GM21447 (cell line): ENCODE results near the gene AP2A1.

Experiments used
- ATAC-seq: cut with Tn5 transposase; IDR thresholded peaks from one replicate; pipeline ENCODE4 v1.9.1; 2021; ENCODE audit not compliant: unreplicated experiment

AP2A1 gene

GRCh38 chr19:49854378-49855263 is 87.8 kb downstream of the AP2A1 start:
- no peak for ATAC-seq

DNA sequence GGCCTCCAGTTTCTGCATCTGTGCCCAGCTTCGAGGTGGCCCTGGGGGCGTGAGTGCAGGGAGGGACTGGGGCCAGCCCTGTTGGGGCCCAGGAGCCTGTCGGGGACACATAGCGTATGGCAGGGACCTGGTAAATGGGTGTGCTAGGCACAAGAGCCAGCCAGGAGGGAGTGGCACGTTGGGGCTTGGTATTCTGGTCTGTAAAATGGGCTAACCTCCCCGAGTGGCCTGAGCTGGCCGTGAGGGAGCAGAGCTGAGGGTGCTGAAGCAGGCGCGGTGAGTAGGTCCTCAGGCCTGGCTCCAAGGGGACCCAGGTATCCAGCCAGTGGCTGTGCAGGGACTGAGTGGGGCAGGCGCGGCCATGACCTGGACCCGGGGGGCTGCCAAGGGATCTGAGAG is 88.5 kb downstream of the AP2A1 start:
- no peak for ATAC-seq

DNA sequence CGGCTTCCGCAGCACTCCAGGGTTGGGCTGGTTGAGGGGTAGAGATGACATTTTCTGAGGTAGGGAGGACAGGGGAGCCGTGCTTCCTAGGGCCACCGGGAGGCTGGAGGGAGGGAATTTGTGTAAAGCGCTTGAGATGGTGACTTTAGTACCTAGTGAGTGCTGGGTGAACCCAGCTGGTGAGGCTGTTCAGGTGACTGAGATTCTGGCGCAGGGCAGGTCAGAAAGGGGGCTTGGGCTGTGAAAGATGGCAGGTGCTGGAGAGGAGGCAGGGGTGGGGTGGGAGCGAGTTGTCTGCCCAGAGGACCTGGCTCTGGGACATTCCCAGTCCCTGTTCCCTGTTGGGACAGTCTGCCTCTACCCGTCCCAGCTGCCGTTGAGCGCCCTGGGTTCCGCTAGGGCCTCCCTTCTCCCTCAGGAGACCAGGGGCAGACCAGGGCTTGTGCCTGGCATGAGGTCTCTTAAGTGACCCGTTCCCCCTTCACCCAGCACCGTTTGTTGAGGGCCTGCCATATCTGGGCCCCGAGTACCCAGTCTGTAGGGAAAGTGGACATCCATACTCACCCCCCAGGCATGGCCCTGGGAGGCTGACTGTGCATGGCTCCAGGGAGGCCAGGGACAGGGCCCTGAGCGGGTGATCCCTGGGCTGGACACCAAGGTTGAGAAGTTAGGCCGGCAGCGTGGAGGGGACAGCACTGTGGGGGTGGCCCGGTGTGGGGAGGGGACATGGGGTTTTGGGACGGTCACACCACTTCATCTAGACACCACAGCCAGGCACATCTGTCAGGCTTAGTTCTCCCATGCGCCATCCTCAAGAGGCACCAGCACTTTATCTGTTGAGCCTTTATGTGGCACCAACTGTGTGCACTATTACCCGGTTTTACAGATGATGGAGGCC is 89.1 kb downstream of the AP2A1 start:
- no peak for ATAC-seq

DNA sequence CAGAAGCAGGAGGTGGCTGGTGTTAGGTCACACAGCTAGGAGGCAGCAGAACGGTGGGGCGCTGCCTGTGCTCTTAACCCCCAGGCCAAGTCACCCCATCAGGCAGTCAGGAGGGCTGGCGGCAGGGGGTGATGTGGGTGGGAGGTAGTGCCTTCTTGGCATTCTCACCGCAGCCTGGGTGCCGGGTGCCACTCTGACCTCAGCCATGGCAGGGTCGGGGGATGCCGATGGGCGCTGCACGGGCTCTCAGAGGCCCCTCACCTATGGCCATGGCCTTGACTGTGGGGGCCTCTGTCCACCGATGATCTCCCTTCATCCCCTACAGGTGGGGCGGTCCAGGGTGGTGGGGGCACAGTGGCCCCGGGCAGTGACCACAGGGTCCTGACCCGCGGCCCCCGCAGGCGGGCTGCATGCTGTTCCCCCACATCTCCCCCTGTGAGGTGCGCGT is 89.8 kb downstream of the AP2A1 start:
- no peak for ATAC-seq
